ENCODE measurements around the gene PAX7.

GRCh38 chr1:18581420-18581880 lies 49.2 kb upstream of the PAX7 start:
- TF ChIP-seq, protein P1, sequence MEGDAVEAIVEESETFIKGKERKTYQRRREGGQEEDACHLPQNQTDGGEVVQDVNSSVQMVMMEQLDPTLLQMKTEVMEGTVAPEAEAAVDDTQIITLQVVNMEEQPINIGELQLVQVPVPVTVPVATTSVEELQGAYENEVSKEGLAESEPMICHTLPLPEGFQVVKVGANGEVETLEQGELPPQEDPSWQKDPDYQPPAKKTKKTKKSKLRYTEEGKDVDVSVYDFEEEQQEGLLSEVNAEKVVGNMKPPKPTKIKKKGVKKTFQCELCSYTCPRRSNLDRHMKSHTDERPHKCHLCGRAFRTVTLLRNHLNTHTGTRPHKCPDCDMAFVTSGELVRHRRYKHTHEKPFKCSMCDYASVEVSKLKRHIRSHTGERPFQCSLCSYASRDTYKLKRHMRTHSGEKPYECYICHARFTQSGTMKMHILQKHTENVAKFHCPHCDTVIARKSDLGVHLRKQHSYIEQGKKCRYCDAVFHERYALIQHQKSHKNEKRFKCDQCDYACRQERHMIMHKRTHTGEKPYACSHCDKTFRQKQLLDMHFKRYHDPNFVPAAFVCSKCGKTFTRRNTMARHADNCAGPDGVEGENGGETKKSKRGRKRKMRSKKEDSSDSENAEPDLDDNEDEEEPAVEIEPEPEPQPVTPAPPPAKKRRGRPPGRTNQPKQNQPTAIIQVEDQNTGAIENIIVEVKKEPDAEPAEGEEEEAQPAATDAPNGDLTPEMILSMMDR (IDR thresholded peaks at IDR 0.05) = no peak
- TF ChIP-seq POLR2A (IDR thresholded peaks at IDR 0.05) = no peak
